Right lobe of liver (tissue), 6 donors: ENCODE measurements around the gene CUX1. TPM values are rescaled to one million over a fixed set of nuclear protein-coding genes. Genes with fewer than 3 reads are reported as not detected.
"Not testable (repeated sequence)": the region's sequence is repeated elsewhere in the genome, so short reads cannot be mapped to it uniquely, and the experiment has no call there.

Experiments
- ATAC-seq, 4 donors: fragments of 200-7000 bp; cut with Tn5 transposase; one replicate each; pipeline ENCODE4 v1.9.1; 2020; ENCODE audit warnings: mild to moderate bottlenecking in 4 of 4, moderate library complexity in 4 of 4
- DNase-seq, 3 donors: peaks; one replicate each; pipeline ENCODE4 v3.0.0-alpha.2; 2020
- H3K27ac ChIP-seq, 3 donors: fragments of 200-600 bp; one replicate each; pipeline ENCODE4 v1.8.0; 2022
- H3K27me3 ChIP-seq, 2 donors: fragments of 200-600 bp; one replicate each; pipeline ENCODE4 v1.8.0; 2022
- H3K36me3 ChIP-seq, 4 donors: fragments of 200-600 bp; sonication (generic) in 1 of 4; one replicate each; pipeline versions ENCODE4 v1.5.1 to v1.8.0; 2017 to 2022; ENCODE audit warnings: control low read depth in 1 of 4
- H3K4me1 ChIP-seq, 4 donors: fragments of 200-600 bp; sonication (generic) in 1 of 4; one replicate each; pipeline versions ENCODE4 v1.5.1 to v1.8.0; 2017 to 2022; ENCODE audit warnings: control low read depth in 1 of 4
- H3K4me3 ChIP-seq, 3 donors: fragments of 200-600 bp; one replicate each; pipeline ENCODE4 v1.8.0; 2022
- H3K9me3 ChIP-seq, 4 donors: fragments of 200-600 bp; sonication (generic) in 1 of 4; one replicate each; pipeline versions ENCODE4 v1.5.1 to v1.8.0; 2017 to 2022; ENCODE audit warnings: control low read depth in 1 of 4
- POLR2A ChIP-seq: fragments of 450-650 bp; IDR thresholded peaks from one replicate; pipeline ENCODE4 v1.6.1; 2017; ENCODE audit warnings: antibody characterized with exemption, mild to moderate bottlenecking
- WGBS: methylation state at CpG from one replicate; pipeline ENCODE4 v1.1.6; 2018; ENCODE audit warnings: low coverage, low lambda C conversion rate; ENCODE audit not compliant: insufficient coverage; ENCODE audit errors: missing lambda C conversion rate; 5-methylcytosine and 5-hydroxymethylcytosine counted together
- intact Hi-C, 2 donors: fragments of 100-400 bp; cut with DNase I; formaldehyde crosslinking; loops; one replicate each; pipeline versions ENCODE4 v1.11.2 to v1.14.1; 2022
- total RNA-seq, 6 experiments: library from RNA; depleted of rRNA in 2 of 6; stranded (reverse); fragments of >200 nt in 2 of 6; fragmentation: NEBNext Ultra II Directional in 3 of 6; extraction: Animal tissue kit (Norgen Biotek cat#: 25700) in 3 of 6; gene quantifications; one replicate each; pipeline versions ENCODE4 v1.1.0 to v1.2.4, GENCODE V29; 2016 to 2023
- TF ChIP-seq, protein P1 (sequence below), 4 donors: fragments of 200-600 bp in 3 of 4; fragments of 450-650 bp in 1 of 4; IDR thresholded peaks; one replicate each; pipeline versions ENCODE4 v1.5.1 to v1.8.0; 2016 to 2022; ENCODE audit warnings: antibody characterized with exemption in 4 of 4, mild to moderate bottlenecking in 2 of 4
- donor health status: DM: no; HTN: yes; CAD: no.
- donor health status: DM: no; HTN: no; CAD: no.
- donor health status: DM: no; HTN: no; CAD: no.
- donor health status: DM: no; HTN: yes; CAD: no.
- donor health status: DM: no; HTN: yes; CAD: no.

The CUX1 gene
- total RNA-seq, 6 experiments from 2014 or later: 34.3 to 53.1 (median 40.6) TPM

DNA sequence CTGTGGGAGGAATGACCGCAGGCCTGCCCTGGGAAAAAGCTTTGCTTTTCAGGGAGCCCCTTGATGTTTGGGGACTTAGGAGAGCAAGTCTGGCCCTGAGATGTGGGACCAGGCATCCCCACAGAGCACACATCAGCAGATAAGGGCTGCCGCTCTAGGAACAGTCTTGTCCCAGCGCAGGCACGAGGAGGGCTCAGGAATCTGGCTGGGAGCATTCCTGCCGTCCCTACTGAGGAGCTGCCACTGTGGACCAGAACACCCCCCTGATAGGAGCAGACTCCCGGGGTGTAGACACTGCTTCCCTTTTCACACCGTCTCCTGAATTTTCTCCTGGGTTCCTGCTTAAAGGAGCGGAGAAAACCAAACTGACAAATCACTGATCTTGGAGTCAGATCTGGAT lies 232.3 kb downstream of the CUX1 start:
- intact Hi-C loops: no loop called here
- no peak for TF ChIP-seq POLR2A
- TF ChIP-seq, protein P1, sequence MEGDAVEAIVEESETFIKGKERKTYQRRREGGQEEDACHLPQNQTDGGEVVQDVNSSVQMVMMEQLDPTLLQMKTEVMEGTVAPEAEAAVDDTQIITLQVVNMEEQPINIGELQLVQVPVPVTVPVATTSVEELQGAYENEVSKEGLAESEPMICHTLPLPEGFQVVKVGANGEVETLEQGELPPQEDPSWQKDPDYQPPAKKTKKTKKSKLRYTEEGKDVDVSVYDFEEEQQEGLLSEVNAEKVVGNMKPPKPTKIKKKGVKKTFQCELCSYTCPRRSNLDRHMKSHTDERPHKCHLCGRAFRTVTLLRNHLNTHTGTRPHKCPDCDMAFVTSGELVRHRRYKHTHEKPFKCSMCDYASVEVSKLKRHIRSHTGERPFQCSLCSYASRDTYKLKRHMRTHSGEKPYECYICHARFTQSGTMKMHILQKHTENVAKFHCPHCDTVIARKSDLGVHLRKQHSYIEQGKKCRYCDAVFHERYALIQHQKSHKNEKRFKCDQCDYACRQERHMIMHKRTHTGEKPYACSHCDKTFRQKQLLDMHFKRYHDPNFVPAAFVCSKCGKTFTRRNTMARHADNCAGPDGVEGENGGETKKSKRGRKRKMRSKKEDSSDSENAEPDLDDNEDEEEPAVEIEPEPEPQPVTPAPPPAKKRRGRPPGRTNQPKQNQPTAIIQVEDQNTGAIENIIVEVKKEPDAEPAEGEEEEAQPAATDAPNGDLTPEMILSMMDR (IDR thresholded peaks at IDR 0.05): no peak
- H3K36me3 ChIP-seq: no peaks in the 10 kb centered on the region
- H3K4me3 ChIP-seq: no peak overlapping the region
- H3K9me3 ChIP-seq: no peaks in the 10 kb centered on the region
- WGBS: 100% methylated on average over 2 of the region's 8 CpGs
- H3K4me1 ChIP-seq: peaks cover 0 to 4% (median 0%) of the 10 kb centered on the region in 4 donors
- H3K27me3 ChIP-seq: no peaks in the 10 kb centered on the region
- H3K27ac ChIP-seq: no peak overlapping the region
- ATAC-seq (no peak), DNase-seq (no peak)

DNA sequence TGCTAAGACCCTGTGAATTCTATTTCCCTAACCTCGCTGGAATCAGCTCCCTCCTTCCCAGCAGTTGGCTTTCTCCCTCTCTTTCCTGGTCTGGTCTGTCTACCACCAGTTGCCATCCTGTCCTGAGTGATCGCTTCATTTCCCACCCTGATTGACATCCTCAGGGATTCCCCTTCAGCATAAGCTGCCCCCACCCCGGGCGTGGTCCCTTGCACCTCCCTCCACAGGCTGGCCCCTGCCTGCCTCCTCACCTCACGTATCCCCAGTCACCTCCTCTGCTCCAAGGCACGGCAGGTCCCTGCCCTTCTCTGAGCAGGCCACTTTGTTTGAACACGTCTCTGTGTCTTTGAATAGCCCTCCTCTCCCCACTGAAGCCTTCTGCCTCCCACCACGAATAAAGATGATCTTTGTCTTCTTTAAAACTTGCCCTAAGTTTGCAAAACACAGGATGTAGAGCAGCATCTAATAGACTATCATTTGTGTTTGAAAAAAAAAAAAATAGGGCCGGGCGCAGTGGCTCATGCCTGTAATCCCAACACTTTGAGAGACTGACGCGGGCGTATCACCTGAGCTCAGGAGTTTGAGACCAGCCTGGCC lies 233.5 kb downstream of the CUX1 start:
- no peak for ATAC-seq
- DNase-seq: no peak

DNA sequence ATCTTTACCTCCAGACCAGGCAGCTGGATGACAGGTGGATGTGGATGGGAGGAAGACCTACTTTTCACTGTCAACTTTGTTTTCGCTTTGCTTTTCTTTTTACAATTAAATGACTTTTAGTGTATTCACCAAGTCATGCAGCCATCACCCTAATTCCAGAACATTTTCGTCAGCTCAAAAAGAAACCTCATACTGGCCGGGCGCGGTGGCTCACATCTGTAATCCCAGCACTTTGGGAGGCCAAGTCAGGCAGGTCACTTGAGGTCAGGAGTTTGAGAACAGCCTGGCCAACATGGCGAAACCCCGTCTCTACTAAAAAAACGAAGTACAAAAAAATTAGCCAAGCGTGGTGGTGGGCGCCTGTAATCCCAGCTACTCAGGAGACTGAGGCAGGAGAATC lies 234.3 kb downstream of the CUX1 start:
- ATAC-seq, DNase-seq, H3K36me3 ChIP-seq, H3K9me3 ChIP-seq, H3K27me3 ChIP-seq, H3K4me1 ChIP-seq, H3K4me3 ChIP-seq, intact Hi-C loops, H3K27ac ChIP-seq: not testable (repeated sequence)
- 86% methylated on average over 9 of the region's 10 CpGs for WGBS

More for the DNA sequence above, 233.5 kb downstream of the CUX1 start:
- H3K27me3 ChIP-seq: no peaks in the 10 kb centered on the region
- H3K27ac ChIP-seq: no peak overlapping the region
- intact Hi-C loops: no loop called here
- H3K4me1 ChIP-seq: no peaks in the 10 kb centered on the region
- H3K9me3 ChIP-seq: no peaks in the 10 kb centered on the region
- no peak overlapping the region for H3K4me3 ChIP-seq
- TF ChIP-seq, protein P1 (IDR thresholded peaks at IDR 0.05): no peak
- TF ChIP-seq POLR2A: no peak
- 79% methylated on average over 10 of the region's 13 CpGs for WGBS
- H3K36me3 ChIP-seq: no peaks in the 10 kb centered on the region

DNA sequence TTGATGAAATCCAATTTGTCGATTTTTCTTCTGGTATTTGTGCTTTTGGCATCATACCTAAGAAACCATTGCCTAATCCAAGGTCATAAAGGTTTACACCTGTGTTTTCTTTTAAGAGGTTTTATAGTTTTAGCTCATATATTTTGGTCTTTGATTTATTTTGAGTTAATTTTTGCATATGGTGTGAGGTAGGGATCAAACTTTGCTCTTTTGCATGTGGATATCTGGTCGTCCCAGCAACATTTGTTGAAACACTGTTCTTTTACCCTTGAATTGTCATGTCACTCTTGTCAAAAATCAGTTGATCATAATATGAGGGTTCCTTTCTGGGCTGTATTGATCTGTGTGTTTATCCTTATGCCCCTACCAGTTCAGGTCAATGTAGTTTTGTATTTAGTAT lies 236.7 kb downstream of the CUX1 start:
- intact Hi-C loops: no loop called here
- no peaks in the 10 kb centered on the region for H3K4me1 ChIP-seq
- H3K4me3 ChIP-seq: no peak overlapping the region
- DNase-seq: no peak
- 46% methylated on average over 2 of the region's 2 CpGs for WGBS
- no peaks in the 10 kb centered on the region for H3K36me3 ChIP-seq
- no peak overlapping the region for H3K27ac ChIP-seq
- no peaks in the 10 kb centered on the region for H3K27me3 ChIP-seq
- no peaks in the 10 kb centered on the region for H3K9me3 ChIP-seq
- no peak for TF ChIP-seq POLR2A
- TF ChIP-seq, protein P1 (IDR thresholded peaks at IDR 0.05): no peak
- no peak for ATAC-seq

DNA sequence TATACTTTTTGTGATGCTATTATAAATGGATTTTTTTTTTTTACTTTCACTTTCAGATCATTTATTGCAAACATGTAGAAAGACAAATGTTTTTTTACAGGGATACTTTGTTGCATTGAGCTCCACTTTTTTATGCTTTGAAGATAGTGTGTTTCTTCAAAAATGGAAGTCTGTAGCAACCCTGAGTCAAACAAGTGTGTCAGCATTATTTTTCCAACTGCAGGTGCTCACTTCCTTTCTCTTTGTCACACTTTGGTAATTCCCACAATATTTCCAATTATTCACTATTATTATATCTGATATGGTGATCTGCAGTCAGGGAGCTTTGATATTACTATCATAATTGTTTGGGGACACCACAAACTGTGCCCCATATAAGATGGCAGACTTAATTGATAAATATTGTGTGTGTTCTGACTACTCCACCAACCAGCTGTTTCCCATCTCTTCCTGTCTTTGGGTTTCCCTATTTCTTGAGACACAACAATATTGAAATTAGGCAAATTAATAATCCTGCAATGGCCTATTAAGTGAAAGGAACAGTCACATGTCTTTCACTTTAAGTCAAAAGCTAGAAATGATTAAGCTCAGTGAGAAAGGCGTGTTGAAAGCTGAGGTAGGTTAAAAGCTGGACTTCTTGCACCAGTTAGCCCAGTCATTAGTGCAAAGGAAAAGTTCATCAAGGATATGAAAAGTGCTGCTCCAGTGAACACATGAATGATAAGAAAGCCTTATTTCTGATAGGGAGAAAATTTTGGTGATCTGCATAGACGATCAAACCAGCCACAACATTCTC lies 238.0 kb downstream of the CUX1 start:
- H3K4me1 ChIP-seq: no peaks in the 10 kb centered on the region
- H3K27me3 ChIP-seq: no peaks in the 10 kb centered on the region
- no peaks in the 10 kb centered on the region for H3K36me3 ChIP-seq
- no peak overlapping the region for H3K27ac ChIP-seq
- DNase-seq: no peak
- H3K4me3 ChIP-seq: no peak overlapping the region
- 79% methylated on average over 1 of the region's 2 CpGs for WGBS
- no peak for ATAC-seq
- intact Hi-C loops: no loop called here
- H3K9me3 ChIP-seq: no peaks in the 10 kb centered on the region
- TF ChIP-seq POLR2A: no peak
- TF ChIP-seq, protein P1 (IDR thresholded peaks at IDR 0.05): no peak
